ENCODE results near the gene FCGR3A.
"Not testable (repeated sequence)": the region's sequence is repeated elsewhere in the genome, so short reads cannot be mapped to it uniquely, and the experiment has no call there.

DNA sequence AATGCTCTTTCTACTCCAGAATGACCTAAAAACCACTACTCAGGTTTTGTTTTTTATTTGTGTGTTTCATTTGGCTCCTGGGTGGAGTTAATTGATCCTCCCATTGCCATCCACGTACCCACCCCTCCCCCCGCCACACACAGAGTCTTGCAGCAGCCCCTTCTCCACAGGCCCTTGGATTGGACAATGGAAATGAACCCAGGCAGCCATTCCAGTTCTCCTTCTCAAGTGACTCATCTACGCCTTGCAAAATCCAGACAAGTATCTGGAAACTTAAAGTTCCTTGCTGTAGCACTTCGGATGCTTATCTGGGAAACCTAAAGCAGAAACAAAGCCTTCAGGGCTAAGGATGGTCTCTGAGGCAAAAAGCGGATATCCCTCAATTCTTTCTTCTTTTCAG is 1.3 kb upstream of the FCGR3A start:
- not testable (repeated sequence) for TF ChIP-seq POLR2AphosphoS5, POLR2A (IDR thresholded peaks at IDR 0.05)
- TF ChIP-seq, protein P1, sequence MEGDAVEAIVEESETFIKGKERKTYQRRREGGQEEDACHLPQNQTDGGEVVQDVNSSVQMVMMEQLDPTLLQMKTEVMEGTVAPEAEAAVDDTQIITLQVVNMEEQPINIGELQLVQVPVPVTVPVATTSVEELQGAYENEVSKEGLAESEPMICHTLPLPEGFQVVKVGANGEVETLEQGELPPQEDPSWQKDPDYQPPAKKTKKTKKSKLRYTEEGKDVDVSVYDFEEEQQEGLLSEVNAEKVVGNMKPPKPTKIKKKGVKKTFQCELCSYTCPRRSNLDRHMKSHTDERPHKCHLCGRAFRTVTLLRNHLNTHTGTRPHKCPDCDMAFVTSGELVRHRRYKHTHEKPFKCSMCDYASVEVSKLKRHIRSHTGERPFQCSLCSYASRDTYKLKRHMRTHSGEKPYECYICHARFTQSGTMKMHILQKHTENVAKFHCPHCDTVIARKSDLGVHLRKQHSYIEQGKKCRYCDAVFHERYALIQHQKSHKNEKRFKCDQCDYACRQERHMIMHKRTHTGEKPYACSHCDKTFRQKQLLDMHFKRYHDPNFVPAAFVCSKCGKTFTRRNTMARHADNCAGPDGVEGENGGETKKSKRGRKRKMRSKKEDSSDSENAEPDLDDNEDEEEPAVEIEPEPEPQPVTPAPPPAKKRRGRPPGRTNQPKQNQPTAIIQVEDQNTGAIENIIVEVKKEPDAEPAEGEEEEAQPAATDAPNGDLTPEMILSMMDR (IDR thresholded peaks at IDR 0.05): not testable (repeated sequence)
